ENCODE results near the gene ANTKMT.

ANTKMT gene

GRCh38 chr16:717450-718245 lies 3.3 kb upstream of the ANTKMT start:
- no peak overlapping the region for H3K4me3 ChIP-seq (ENCODE audit: control insufficient read depth, low read depth, low read length)
- TF ChIP-seq, protein P1, sequence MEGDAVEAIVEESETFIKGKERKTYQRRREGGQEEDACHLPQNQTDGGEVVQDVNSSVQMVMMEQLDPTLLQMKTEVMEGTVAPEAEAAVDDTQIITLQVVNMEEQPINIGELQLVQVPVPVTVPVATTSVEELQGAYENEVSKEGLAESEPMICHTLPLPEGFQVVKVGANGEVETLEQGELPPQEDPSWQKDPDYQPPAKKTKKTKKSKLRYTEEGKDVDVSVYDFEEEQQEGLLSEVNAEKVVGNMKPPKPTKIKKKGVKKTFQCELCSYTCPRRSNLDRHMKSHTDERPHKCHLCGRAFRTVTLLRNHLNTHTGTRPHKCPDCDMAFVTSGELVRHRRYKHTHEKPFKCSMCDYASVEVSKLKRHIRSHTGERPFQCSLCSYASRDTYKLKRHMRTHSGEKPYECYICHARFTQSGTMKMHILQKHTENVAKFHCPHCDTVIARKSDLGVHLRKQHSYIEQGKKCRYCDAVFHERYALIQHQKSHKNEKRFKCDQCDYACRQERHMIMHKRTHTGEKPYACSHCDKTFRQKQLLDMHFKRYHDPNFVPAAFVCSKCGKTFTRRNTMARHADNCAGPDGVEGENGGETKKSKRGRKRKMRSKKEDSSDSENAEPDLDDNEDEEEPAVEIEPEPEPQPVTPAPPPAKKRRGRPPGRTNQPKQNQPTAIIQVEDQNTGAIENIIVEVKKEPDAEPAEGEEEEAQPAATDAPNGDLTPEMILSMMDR (conservative IDR thresholded peaks at IDR 0.05; ENCODE audit: control insufficient read depth, insufficient read depth, low read depth, low read length): no peak
- DNase-seq (ENCODE audit: low read depth): no peak

DNA sequence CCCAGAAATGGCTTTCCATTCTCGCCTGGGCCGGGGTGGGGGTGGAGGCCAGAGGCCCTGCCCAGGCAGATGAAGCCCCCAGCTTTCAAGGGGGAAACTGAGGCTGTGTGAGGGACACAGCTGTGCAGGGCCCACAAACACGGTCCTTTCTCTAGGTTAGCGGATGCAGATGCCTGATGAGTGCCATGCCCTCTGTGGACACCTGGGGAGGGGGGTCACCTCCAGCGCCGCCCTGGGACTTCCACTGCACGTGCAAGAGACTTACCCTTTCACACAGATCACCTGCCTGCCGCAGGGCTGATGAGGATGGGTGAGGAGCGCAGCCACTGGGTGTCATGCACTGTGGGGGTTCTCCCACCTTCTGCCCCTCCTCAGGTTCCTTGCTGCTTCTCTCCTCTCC lies 2.6 kb upstream of the ANTKMT start:
- no peak for DNase-seq (ENCODE audit: low read depth)
- TF ChIP-seq, protein P1 (conservative IDR thresholded peaks at IDR 0.05; ENCODE audit: control insufficient read depth, insufficient read depth, low read depth, low read length): no peak
- H3K4me3 ChIP-seq (ENCODE audit: control insufficient read depth, low read depth, low read length): no peak overlapping the region

GRCh38 chr16:718922-719321 lies 2.0 kb upstream of the ANTKMT start:
- DNase-seq (ENCODE audit: low read depth): no peak
- TF ChIP-seq, protein P1 (conservative IDR thresholded peaks at IDR 0.05; ENCODE audit: control insufficient read depth, insufficient read depth, low read depth, low read length): no peak
- no peak overlapping the region for H3K4me3 ChIP-seq (ENCODE audit: control insufficient read depth, low read depth, low read length)

DNA sequence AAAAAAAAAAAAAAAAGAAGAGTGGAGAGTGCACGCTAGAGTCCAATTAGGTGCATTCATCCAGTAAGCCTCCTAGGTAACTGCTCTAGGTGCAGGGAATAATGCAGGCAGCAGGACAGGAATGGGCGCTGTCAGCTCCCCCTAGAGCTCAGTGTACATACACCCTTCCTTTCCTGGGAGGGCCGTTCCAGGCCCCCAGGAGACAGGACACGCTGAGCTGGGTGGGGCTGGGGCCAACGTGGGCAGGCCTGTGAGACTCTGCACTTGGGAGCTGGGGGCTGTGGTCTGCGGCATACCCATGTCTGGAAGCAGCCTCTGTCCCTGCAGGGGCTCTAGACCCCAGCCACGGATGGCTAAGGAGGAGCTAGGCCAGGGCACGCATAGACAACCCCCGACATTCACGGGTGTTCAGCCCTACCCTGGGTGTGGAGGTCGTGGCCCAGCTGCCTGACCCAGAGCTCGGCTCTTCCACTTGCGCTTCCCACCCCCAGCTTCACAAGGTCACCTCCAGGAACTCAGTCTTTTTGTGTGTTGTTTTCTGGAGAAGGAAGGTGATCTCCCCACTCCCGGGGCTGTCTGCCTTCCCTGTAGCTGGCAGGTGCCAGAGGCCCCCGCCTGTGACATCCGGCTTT lies 1.0 kb upstream of the ANTKMT start:
- peak overlapping the region; percentile 58 for H3K4me3 ChIP-seq (ENCODE audit: control insufficient read depth, low read depth, low read length)
- DNase-seq (ENCODE audit: low read depth): no peak
- TF ChIP-seq, protein P1 (conservative IDR thresholded peaks at IDR 0.05; ENCODE audit: control insufficient read depth, insufficient read depth, low read depth, low read length): peak; percentile 25

- TF ChIP-seq, protein P1 (conservative IDR thresholded peaks at IDR 0.05; ENCODE audit: control insufficient read depth, insufficient read depth, low read depth, low read length): peak; percentile 9
- peak overlapping the region; percentile 58 for H3K4me3 ChIP-seq (ENCODE audit: control insufficient read depth, low read depth, low read length)
- peak; percentile 69 for DNase-seq (ENCODE audit: low read depth)
Observed at GRCh38 chr16:720447-720989, 428 bp upstream of the ANTKMT start.

- H3K4me3 ChIP-seq (ENCODE audit: control insufficient read depth, low read depth, low read length): peak overlapping the region; percentile 28
- no peak for DNase-seq (ENCODE audit: low read depth)
- TF ChIP-seq, protein P1 (conservative IDR thresholded peaks at IDR 0.05; ENCODE audit: control insufficient read depth, insufficient read depth, low read depth, low read length): no peak
Observed at GRCh38 chr16:721765-722540, 1.0 kb downstream of the ANTKMT start.

Measured in fibroblast of mammary gland (primary cell).